ENCODE results near the gene CLDN4.
A peak's percentile ranks its signal among the peaks of the same experiment; 100 is the strongest.

CLDN4 gene

GRCh38 chr7:73851410-73852338 lies 20.9 kb downstream of the CLDN4 start (continued):
- no peak for TF ChIP-seq TCF7L2 (IDR thresholded peaks at IDR 0.05; ENCODE audit: borderline replicate concordance, low read depth, low read length)
- no peak for TF ChIP-seq ZNF571 (tag by site-specific recombination; IDR thresholded peaks at IDR 0.05)
- peak; percentile 59; the same call in 1 of the 2 replicates for TF ChIP-seq ZNF10 (tag by site-specific recombination; IDR thresholded peaks at IDR 0.05)
- peak; percentile 92 for TF ChIP-seq ZNF24 (tag by site-specific recombination; IDR thresholded peaks at IDR 0.05)
- no peak for TF ChIP-seq ZNF670 (tag by site-specific recombination; IDR thresholded peaks at IDR 0.05; ENCODE audit: low read depth)
- no peak for TF ChIP-seq ELK4 (IDR thresholded peaks at IDR 0.05; ENCODE audit: borderline replicate concordance, low read depth, low read length)
- TF ChIP-seq ZSCAN18 (tag by site-specific recombination; IDR thresholded peaks at IDR 0.05) = no peak
- TF ChIP-seq ZBTB21 (tag by site-specific recombination; IDR thresholded peaks at IDR 0.05) = peak; percentile 84; the same call in 1 of the 2 replicates
- TF ChIP-seq ZNF350 (tag by site-specific recombination; IDR thresholded peaks at IDR 0.05) = no peak
- 0 out of 2 replicates have a peak, but pooled peaks have one; percentile 18 for TF ChIP-seq ZNF2 (tag by site-specific recombination; IDR thresholded peaks at IDR 0.05)
- no peak for TF ChIP-seq ZNF157 (tag by site-specific recombination; IDR thresholded peaks at IDR 0.05)
- no peak for TF ChIP-seq ZNF175 (tag by site-specific recombination; IDR thresholded peaks at IDR 0.05)
- TF ChIP-seq ZNF394 (tag by site-specific recombination; IDR thresholded peaks at IDR 0.05; ENCODE audit: borderline replicate concordance) = peak; percentile 69
- no peak for TF ChIP-seq ZNF221 (tag by site-specific recombination; IDR thresholded peaks at IDR 0.05; ENCODE audit: borderline replicate concordance)
- TF ChIP-seq ZSCAN16 (tag by site-specific recombination; IDR thresholded peaks at IDR 0.05) = no peak
- TF ChIP-seq ZNF785 (tag by site-specific recombination; IDR thresholded peaks at IDR 0.05) = no peak
- TF ChIP-seq ZNF645 (tag by site-specific recombination; IDR thresholded peaks at IDR 0.05) = no peak
- no peak for TF ChIP-seq HOXC10 (CRISPR knock-in tag; IDR thresholded peaks at IDR 0.05)
- peak; percentile 73 for TF ChIP-seq PRDM4 (tag by site-specific recombination; IDR thresholded peaks at IDR 0.05)
- no peak for TF ChIP-seq ZNF112 (tag by site-specific recombination; IDR thresholded peaks at IDR 0.05)
- TF ChIP-seq ZNF658 (tag by site-specific recombination; IDR thresholded peaks at IDR 0.05) = no peak
- no peak for TF ChIP-seq TRIM28 (IDR thresholded peaks at IDR 0.05; ENCODE audit: borderline replicate concordance, low read length)
- no peak for TF ChIP-seq HOXA7 (CRISPR knock-in tag; IDR thresholded peaks at IDR 0.05; ENCODE audit: borderline replicate concordance)
- TF ChIP-seq ZNF792 (tag by site-specific recombination; IDR thresholded peaks at IDR 0.05) = no peak
- peak; percentile 83 for TF ChIP-seq OSR2 (tag by site-specific recombination; IDR thresholded peaks at IDR 0.05)
- TF ChIP-seq ZXDB (tag by site-specific recombination; IDR thresholded peaks at IDR 0.05) = peak; percentile 84
- no peak for TF ChIP-seq ZNF114 (tag by site-specific recombination; IDR thresholded peaks at IDR 0.05)
- TF ChIP-seq ZNF704 (tag by site-specific recombination; IDR thresholded peaks at IDR 0.05) = no peak
- TF ChIP-seq ZBTB44 (tag by site-specific recombination; IDR thresholded peaks at IDR 0.05) = no peak
- TF ChIP-seq ZFP37 (tag by site-specific recombination; IDR thresholded peaks at IDR 0.05) = peak; percentile 48; the same call in 1 of the 2 replicates
